Measurements from ENCODE around the gene PSORS1C2.

DNA sequence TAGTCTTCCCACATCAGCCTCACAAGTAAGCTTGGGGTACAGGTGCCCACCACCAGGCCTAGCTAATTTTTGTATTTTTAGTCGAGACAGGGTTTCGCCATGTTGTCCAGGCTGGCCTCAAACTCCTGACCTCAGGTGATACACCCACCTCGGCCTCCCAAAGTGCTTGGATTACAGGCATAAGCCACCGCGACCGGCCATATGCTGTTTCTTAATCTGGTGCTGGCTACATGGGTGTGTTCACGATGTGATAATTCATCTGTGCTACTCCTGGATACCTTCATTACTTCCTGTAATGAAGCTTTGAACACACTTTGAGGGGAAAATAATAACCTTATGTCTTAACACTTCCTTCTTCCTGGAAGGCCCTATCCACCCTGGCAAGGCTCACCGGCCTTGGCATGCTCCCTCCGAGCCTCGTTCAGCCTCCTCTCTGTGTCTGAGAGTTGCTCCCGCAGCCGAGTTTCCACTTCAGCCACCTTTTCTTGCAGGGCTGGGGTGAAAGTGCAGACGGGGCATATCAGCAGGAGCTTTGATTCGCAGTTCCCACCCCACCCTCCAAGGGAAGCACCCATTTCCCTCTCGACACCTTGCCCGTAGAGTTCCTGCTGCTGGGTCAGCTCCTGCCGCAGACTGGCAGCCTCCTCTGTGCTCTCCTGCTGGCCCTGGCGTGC is 5.6 kb upstream of the PSORS1C2 start:
- TF ChIP-seq, protein P1, sequence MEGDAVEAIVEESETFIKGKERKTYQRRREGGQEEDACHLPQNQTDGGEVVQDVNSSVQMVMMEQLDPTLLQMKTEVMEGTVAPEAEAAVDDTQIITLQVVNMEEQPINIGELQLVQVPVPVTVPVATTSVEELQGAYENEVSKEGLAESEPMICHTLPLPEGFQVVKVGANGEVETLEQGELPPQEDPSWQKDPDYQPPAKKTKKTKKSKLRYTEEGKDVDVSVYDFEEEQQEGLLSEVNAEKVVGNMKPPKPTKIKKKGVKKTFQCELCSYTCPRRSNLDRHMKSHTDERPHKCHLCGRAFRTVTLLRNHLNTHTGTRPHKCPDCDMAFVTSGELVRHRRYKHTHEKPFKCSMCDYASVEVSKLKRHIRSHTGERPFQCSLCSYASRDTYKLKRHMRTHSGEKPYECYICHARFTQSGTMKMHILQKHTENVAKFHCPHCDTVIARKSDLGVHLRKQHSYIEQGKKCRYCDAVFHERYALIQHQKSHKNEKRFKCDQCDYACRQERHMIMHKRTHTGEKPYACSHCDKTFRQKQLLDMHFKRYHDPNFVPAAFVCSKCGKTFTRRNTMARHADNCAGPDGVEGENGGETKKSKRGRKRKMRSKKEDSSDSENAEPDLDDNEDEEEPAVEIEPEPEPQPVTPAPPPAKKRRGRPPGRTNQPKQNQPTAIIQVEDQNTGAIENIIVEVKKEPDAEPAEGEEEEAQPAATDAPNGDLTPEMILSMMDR (IDR thresholded peaks at IDR 0.05), result no peak
- TF ChIP-seq EZH2 (IDR thresholded peaks at IDR 0.05; ENCODE audit: borderline replicate concordance, insufficient read depth, low read depth, low read length, poor library complexity, severe bottlenecking), result no peak
